MM.1S (cell line): ENCODE results near the gene URB1.

Experiments used
- EZH2 ChIP-seq: fragments of 300-600 bp; sonication (generic); optimal IDR thresholded peaks from 2 replicates; pipeline ENCODE3; 2017; ENCODE audit warnings: low read depth, mild to moderate bottlenecking, antibody characterized with exemption, low read length, mixed read lengths
- TF ChIP-seq, protein P1 (sequence below): fragments of 300-600 bp; sonication (generic); IDR thresholded peaks from 2 replicates; pipeline ENCODE4 v1.5.1; 2016; ENCODE audit warnings: antibody characterized with exemption, low read length, mixed read lengths

DNA sequence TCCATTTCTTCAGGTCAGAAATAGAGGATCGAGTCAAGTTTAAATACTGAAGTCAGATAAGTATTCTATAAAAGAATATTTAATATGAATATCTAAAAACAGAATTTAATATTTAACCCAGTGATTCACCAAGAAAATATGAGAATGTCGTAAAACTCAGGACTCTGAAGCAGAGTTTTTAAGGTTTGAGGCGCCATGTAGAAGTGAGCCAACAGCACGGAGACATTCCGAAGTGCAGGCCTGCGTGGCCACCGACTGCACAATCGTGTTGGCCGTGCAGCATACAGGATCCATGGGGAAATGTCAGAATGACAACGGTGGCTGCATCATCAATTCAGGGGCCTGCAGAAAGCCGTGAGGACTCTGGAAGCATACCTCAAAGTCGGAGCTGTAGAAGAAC lies 70.7 kb downstream of the URB1 start:
- TF ChIP-seq, protein P1, sequence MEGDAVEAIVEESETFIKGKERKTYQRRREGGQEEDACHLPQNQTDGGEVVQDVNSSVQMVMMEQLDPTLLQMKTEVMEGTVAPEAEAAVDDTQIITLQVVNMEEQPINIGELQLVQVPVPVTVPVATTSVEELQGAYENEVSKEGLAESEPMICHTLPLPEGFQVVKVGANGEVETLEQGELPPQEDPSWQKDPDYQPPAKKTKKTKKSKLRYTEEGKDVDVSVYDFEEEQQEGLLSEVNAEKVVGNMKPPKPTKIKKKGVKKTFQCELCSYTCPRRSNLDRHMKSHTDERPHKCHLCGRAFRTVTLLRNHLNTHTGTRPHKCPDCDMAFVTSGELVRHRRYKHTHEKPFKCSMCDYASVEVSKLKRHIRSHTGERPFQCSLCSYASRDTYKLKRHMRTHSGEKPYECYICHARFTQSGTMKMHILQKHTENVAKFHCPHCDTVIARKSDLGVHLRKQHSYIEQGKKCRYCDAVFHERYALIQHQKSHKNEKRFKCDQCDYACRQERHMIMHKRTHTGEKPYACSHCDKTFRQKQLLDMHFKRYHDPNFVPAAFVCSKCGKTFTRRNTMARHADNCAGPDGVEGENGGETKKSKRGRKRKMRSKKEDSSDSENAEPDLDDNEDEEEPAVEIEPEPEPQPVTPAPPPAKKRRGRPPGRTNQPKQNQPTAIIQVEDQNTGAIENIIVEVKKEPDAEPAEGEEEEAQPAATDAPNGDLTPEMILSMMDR, result no peak
- no peak for TF ChIP-seq EZH2
